GM13977 (cell line): Measurements from ENCODE around the gene NECTIN1.

Source experiments
- DNase-seq: peaks from one replicate; pipeline ENCODE4 v3.0.0; 2012; ENCODE audit warnings: low spot score
- in situ Hi-C: fragments of 300-500 bp; cut with MboI; formaldehyde crosslinking; loops from one replicate; pipeline ENCODE4 v1.12.0; 2022; ENCODE audit warnings: low sequenced_read_pairs, low pct_unique_long_range_greater_than_20kb, mixed read lengths, inconsistent platforms; ENCODE audit not compliant: unreplicated experiment
- TF ChIP-seq, protein P1 (sequence below): IDR thresholded peaks from 2 replicates; pipeline ENCODE4 v1.5.1; 2012; ENCODE audit warnings: mild to moderate bottlenecking, control low read depth; ENCODE audit not compliant: insufficient read depth; ENCODE audit errors: extremely low read depth, missing control alignments

Gene NECTIN1

DNA sequence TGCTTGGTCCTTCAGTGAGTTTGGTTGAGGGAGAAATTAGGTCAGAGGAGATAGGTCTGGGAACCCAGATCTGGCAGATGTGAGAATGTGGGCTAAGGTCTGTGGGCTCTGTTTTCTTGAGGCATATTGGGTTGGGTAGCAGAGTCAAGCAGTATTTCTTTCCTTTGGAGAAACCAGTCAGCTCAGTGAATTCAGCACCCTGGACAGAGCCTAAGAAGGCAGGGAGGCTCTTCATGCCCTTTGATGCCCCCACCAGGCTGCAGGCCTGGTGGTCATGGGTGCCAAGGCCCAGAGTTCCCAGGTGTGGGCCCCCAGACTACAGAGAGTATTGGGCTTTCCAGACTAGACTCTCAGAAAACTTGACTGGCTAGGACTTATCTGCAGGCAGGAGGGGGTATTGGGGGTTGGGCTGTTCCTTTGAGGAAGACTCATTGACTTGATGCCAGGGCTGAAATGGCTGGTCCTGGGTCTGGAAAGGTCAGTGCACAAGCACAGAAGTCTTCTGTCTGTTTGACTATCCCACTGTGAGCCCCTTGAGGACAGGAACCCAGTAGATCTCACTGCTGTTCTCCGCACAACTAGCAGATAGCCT lies 45.3 kb upstream of the NECTIN1 start:
- in situ Hi-C loops, result no loop called here
- DNase-seq, result no peak

DNA sequence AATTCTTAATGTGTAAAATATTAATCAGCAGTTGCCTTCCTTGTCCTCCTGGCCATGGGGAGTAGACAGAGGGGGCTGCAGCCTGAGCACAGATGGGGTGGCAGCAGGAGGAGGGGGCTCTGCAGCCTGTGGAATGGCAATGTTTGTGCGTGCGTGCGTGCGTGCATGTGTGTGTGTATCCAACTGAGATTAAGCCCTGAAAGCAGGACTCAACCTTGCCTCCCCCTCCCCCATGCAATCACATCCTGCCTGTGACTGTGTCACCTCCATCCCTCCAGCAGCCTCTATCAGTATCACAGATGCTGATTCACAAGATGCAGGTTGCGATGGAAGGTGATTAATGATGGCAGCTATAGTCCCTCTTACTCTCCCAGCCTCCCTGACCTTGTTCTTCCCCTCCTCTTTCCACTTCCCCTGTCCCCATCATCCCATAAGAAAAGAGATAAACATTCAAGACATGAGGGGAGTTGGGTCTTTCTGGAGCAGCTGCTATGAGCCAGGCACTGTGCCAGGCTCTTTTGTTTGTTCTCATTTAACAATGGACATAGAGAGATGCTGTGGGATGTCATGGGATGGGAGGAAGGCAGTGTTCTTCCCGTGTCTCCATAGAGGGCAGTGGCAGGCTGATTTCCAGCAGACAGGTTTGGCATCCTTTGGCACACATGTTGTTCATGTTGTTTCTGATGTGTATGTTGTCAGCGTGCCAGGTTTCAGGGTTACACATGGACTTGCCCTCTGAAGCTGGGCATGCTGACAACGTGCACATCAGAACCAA lies 43.8 kb upstream of the NECTIN1 start:
- DNase-seq, result no peak
- TF ChIP-seq, protein P1, sequence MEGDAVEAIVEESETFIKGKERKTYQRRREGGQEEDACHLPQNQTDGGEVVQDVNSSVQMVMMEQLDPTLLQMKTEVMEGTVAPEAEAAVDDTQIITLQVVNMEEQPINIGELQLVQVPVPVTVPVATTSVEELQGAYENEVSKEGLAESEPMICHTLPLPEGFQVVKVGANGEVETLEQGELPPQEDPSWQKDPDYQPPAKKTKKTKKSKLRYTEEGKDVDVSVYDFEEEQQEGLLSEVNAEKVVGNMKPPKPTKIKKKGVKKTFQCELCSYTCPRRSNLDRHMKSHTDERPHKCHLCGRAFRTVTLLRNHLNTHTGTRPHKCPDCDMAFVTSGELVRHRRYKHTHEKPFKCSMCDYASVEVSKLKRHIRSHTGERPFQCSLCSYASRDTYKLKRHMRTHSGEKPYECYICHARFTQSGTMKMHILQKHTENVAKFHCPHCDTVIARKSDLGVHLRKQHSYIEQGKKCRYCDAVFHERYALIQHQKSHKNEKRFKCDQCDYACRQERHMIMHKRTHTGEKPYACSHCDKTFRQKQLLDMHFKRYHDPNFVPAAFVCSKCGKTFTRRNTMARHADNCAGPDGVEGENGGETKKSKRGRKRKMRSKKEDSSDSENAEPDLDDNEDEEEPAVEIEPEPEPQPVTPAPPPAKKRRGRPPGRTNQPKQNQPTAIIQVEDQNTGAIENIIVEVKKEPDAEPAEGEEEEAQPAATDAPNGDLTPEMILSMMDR, result no peak
- in situ Hi-C loops, result no loop called here

More for the DNA sequence above, 45.3 kb upstream of the NECTIN1 start:
- TF ChIP-seq, protein P1, result no peak

- in situ Hi-C loops, result no loop called here
- no peak for DNase-seq
- TF ChIP-seq, protein P1, result no peak
These were observed 43.1 kb upstream of the NECTIN1 start for GRCh38 chr11:119772076-119772475.

- in situ Hi-C loops, result no loop called here
- no peak for DNase-seq
- TF ChIP-seq, protein P1, result no peak
These were observed 42.3 kb upstream of the NECTIN1 start for GRCh38 chr11:119771172-119771770.

- DNase-seq, result no peak
- in situ Hi-C loops, result no loop called here
- TF ChIP-seq, protein P1, result no peak
These were observed 36.6 kb upstream of the NECTIN1 start for GRCh38 chr11:119765628-119766027.

DNA sequence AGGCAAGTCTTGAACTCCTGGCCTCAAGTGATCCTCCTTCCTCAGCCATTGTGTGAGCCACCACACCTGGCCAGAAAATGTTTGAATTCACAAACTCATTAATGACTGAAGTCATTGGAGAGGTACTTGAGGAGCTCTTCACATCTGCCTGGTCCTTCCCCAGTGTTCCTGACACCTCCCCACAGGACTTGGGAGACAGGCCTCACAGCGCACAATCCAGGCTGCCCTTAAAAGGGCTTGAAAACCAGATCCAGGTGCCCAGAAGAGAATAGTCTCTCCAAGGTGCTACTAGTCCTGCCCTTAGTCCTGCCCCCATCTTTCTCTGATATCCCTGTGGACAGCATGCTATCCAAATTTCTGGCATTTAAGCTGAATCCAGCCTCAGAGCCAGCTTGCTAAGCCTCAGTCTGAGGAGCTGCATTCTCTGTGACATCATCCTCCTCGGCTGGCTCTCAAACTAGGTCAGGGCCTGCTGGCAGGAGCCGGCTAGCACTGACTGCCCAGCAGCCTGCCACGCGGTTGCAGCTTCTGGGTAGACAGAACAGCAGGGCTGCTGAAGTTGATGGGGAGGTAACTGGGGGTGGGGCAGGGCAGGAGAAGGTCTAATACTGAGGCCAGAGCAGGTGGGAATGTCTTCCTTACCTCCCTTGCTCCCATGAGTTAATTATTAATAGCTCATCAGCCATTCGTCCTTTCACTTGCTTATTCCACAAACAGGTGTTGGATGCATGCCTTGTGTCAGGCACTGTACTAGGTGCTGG lies 35.3 kb upstream of the NECTIN1 start:
- TF ChIP-seq, protein P1, result no peak
- in situ Hi-C loops, result no loop called here
- no peak for DNase-seq
